Measurements from ENCODE around the gene SLIT1.

Gene SLIT1

DNA sequence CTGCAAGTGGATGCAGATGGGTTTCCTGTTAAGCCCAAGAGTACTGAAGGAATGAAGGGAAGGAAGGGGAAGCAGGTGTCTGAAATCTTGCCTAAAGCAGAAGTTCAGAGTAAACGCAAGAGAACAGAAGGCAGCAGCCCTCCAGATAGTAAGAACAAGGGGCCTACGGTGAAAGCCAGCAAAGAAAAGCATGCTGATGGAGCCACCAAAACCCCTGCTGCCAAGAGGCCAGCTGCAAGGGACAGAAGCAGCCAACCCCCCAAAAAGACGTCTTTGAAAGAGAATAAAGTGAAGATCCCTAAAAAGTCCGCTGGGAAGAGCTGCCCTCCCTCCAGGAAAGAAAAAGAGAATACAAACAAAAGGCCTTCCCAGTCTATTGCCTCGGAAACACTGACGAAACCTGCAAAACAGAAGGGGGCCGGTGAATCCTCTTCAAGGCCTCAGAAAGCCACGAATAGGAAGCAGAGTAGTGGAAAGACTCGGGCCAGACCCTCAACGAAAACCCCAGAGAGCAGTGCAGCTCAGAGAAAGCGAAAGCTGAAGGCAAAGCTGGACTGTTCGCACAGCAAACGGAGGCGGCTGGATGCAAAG, 201.1 kb downstream of the SLIT1 start:
- DNase-seq (ENCODE audit: low read depth in 1 of 2, low spot score in 1 of 2): no peak

- DNase-seq (ENCODE audit: low read depth in 1 of 2, low spot score in 1 of 2): no peak
Measured at GRCh38 chr10:96982149-96982930, 203.4 kb downstream of the SLIT1 start.

- no peak for DNase-seq (ENCODE audit: low read depth in 1 of 2, low spot score in 1 of 2)
Measured at GRCh38 chr10:96978621-96979154, 207.1 kb downstream of the SLIT1 start.

DNA sequence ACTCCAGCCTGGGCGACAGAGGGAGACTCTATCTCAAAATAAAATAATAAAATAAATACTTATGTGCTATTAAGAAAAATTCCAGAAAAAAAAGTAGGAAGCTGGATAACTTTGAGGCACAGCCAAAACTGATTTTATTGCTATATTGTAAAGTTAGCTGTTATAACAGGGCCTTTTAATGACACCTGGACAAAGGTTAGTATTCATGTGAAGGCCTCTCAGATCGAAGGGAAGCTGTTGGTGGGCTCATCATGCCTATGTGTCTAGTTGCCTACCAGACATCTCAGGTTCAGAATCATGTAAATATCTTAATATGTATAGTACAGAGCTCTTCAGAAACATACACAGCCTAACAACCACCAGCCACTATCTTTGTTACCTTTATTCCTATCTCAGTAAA, 210.6 kb downstream of the SLIT1 start:
- no peak for DNase-seq (ENCODE audit: low read depth in 1 of 2, low spot score in 1 of 2)

- no peak for DNase-seq (ENCODE audit: low read depth in 1 of 2, low spot score in 1 of 2)
Measured at GRCh38 chr10:96973809-96974747, 211.7 kb downstream of the SLIT1 start.

DNA sequence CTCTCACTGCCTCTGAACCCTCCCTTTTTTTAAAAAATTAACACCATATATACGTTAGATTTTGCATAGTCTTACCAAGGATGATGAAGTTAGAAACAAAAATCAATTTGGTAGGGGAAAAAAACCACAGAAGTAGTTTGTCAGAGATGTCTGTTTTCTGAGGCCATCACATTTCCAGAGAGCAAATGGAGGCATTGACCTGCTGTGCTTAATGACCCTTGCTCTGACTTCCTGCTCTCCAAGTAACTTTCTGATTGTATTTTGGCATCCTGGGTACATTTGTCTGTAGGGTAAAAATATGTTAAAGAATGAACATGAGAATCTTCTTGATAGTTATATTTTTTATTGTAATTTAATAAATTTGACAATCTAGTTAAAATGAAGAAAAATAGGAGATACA, 213.5 kb downstream of the SLIT1 start:
- no peak for DNase-seq (ENCODE audit: low read depth in 1 of 2, low spot score in 1 of 2)

DNA sequence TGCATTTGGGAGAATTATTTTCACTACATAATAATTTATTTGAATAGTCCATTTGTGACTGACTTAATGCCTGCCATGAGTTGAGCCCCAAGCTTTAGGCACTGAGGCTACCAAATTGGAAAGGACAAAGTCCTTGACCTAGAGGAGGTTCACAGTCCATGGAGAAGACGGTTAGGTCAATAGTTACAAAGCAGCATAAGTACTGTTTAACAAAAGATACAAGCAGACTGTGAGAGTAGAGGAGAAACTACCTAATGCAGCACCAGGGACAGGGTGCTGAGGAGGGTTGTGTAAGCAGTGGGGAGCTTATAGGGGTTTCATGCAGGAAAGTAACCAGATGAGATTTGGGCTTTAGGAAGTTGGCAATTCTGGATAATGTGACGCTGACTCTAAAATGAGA, 214.4 kb downstream of the SLIT1 start:
- DNase-seq (ENCODE audit: low read depth in 1 of 2, low spot score in 1 of 2): no peak

GRCh38 chr10:96968682-96969423, 216.9 kb downstream of the SLIT1 start:
- no peak for DNase-seq (ENCODE audit: low read depth in 1 of 2, low spot score in 1 of 2)

DNA sequence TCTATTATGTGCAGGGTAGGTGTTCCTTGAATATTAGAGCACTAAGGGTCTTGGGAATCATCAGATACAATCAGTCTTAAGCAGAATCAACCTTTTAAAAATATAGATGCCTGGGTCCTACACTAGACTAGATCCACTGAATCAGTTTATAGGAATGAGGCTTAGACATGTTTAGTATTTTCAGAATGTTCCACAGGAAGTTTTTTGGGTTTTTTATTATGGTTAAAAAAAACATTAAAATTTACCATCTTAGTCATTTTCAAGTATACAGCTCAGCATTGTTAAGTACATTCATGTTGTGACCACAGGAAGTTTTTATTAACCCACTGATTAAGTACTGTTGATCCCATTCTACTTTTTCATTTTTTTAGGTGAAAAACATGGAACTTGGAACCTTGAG, 217.9 kb downstream of the SLIT1 start:
- no peak for DNase-seq (ENCODE audit: low read depth in 1 of 2, low spot score in 1 of 2)

DNA sequence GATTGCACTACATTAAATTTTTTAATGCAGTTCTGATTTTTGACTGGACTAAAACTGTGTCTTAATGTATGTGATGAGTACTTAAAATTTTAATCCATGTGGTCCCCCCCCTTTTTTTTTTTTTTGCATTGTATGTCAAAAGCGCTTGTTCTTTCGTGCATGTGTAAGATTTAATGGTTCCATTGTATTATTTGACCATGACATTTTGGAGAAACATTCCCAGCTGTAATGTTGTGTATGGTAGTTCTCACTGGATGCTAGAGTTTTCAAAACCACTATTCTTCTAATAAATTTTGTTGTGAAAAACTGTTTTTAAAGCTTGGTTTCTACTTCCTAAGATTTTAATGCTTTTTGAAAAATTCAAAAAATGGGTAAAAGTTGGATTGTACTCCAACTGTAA, 221.6 kb downstream of the SLIT1 start:
- DNase-seq (ENCODE audit: low read depth in 1 of 2, low spot score in 1 of 2): no peak

DNA sequence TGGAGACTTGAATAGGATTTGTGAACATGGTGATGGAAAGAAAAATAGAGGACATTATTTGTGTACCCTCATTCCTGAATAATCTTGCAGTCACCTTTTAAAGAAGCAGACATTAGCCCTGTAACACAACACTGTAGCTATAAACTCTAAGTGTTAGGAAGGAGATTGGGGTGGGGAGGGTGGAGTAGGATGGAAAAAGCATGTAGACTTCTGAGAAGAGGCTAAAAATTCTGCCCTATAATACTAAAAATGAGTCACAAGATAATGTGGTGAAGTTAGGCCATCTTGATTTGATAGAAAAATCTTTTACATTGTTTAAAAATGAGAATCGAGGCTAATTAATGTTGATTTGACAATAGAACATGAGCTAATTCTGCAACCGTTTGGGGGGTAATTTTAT, 224.9 kb downstream of the SLIT1 start:
- DNase-seq (ENCODE audit: low read depth in 1 of 2, low spot score in 1 of 2): no peak

- no peak for DNase-seq (ENCODE audit: low read depth in 1 of 2, low spot score in 1 of 2)
Measured at GRCh38 chr10:96959733-96960132, 226.0 kb downstream of the SLIT1 start.

- no peak for DNase-seq (ENCODE audit: low read depth in 1 of 2, low spot score in 1 of 2)
Measured at GRCh38 chr10:96958071-96958470, 227.7 kb downstream of the SLIT1 start.

DNA sequence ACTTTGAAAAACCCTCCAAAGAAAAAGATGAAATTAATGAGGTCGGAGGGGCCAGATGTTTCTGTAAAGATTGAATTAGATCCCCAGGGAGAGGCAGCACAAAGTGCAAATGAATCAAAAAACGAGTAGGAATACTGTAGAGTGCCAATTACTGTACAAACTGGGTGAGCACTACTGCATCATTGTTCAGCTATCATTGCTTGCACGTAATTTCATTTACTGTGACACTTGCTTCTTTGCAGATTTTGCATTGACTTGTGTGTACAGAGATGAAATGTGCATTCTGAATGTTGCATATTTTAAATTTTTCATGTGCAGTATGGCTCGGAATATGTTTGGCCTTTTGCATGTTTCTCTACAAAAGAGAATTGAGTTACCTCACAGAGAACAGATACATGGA, 230.0 kb downstream of the SLIT1 start:
- no peak for DNase-seq (ENCODE audit: low read depth in 1 of 2, low spot score in 1 of 2)

GRCh38 chr10:96951954-96952353, 233.8 kb downstream of the SLIT1 start:
- no peak for DNase-seq (ENCODE audit: low read depth in 1 of 2, low spot score in 1 of 2)

- DNase-seq (ENCODE audit: low read depth in 1 of 2, low spot score in 1 of 2): no peak
Measured at GRCh38 chr10:96949039-96949683, 236.6 kb downstream of the SLIT1 start.

Measured in stimulated activated CD4-positive, alpha-beta T cell treated with anti-CD3 and anti-CD28 coated beads, Interleukin-15, amount 100 ng/mL, for 1 hour (primary cell).